Activated naive CD8-positive, alpha-beta T cell treated with anti-CD3 and anti-CD28 coated beads, Interleukin-2, amount 50 U/mL, for 16 hours (primary cell): ENCODE measurements around the gene TRAPPC14.
"Not testable (repeated sequence)": the region's sequence is repeated elsewhere in the genome, so short reads cannot be mapped to it uniquely, and the experiment has no call there.

Source experiments
- DNase-seq: peaks from one replicate; pipeline ENCODE4 v3.0.0-alpha.2; 2020; ENCODE audit warnings: low read depth, low spot score

The TRAPPC14 gene

DNA sequence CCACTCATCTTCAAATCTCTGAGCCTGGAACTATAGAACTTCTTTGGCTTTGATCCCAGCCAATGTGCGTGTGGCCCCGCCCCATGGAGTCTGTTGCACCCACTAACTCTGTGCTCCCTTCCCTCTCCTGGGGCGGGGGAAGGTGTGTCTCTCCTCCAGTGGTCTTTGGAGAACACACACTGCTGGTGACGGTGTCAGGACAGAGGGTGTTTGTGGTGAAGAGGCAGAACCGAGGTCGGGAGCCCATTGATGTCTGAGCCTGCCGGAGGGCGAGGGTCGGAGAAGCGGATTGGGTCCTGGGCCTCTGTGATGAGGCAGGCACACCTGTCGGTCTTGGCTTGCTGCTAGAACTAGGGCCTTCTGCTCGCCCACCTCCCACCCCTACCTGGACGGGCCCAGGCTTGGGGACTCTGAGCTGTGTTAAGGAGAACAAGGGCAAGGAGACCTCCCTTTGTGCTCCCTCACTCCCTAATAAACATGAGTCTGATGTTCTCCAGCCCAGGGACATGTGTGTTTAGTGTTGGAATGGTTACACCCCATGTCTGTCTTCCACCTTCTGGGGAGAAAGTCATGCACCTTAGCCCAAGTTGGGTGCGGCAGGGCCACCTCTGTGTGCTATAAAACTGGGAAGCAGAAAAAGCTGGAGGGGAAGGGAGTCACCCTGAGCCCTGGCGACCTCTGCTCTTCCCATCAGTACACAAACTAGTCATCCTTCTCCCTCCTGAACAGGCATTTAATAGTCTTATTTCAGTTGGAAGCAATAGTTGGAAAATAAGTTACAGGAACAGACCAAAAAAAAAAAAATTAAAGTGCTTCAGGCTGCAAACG is 4.6 kb downstream of the TRAPPC14 start:
- no peak for DNase-seq

DNA sequence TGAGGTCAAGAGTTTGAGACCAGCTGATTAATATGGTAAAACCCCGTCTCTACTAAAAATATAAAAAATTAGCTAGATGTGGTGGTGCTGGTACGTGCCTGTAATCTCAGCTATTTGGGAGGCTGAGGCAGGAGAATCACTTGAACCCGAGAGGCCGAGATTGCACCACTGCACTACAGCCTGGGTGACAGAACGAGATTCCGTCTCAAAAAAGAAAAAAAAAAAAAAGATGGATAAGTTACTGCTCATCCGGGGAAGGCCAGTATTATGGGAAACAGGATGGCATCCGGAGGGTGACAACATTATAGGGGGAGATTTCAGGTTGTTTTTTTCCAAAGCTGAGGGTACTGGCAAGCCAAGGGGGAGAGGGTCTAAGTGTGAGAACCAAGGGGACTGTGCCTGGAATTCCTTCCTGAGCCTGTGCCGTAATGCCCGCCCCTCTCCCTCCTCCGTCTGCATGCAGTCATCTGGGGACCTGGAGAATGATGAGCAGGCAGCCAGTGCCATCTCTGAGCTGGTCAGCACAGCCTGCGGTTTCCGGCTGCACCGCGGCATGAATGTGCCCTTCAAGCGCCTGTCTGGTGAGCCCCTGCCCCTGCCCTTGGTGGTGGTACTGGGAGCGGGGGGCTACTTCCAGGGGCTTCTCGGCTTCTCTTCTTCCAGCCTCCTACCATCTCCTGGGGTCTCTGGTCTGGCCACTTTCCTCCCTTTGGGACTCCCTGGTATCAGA is 5.4 kb downstream of the TRAPPC14 start:
- DNase-seq, result no peak

DNA sequence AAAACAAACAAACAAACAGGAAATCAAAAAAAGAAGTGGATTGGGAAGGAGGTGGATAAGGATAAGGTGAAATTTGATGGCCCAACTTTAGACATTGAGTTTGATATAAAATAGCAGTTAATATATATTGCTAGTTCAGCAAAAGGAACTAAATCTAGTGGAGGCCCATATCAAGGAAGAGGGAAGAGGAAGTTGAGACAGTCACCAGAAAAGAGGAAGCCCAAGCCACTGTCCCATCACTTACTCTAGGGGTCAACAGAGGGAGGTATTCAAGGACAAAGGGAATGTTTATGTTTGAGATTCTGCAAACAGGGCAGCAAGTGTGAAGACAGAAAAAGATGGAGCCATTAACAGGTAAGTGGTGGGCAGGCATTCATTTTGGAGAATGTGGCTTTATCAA is 6.1 kb downstream of the TRAPPC14 start:
- no peak for DNase-seq

DNA sequence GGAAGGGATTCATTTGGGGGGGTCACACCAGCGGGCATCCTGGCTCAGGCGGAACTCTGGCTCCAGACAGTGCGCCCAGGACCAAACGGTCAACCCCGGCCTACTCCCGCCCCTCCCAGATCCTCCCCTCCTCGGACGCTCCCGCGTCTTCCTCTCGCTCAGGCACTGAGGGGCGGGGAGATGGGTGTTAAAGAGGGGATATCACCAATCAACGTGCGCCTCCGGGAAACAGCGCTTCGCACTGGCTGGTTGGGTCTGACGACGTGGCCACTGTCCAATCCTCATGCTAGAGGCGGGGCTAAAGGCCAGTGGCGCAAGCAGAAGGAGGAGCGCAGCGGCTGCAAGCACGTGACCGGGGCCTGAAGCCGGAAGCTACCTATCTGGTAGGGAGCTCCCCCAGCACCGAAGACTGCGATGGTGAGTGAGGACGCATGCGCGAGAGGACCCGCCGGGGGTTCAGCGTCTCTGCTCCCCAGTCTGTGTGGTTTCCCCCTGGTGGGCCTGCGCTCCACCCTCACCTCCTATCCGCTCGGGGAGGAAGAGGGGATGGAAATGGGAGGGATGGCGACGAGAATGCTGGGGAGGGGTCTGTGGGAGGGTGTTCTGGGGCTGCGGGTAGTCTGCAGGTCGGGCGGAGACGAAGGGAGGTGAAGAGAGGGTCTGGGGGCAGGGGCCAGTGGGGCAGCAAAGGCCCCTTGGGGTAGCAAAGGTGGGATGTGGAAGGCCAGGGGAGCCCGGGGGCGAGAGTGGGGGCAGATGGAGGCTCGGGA is 9.8 kb downstream of the TRAPPC14 start, which contains the start of gene LAMTOR4:
TSS of gene LAMTOR4 (plus strand) at position 360 of the 770 bp plus-strand sequence. CDS start at position 415, 55 bp downstream.
- DNase-seq, result peak; percentile 96

DNA sequence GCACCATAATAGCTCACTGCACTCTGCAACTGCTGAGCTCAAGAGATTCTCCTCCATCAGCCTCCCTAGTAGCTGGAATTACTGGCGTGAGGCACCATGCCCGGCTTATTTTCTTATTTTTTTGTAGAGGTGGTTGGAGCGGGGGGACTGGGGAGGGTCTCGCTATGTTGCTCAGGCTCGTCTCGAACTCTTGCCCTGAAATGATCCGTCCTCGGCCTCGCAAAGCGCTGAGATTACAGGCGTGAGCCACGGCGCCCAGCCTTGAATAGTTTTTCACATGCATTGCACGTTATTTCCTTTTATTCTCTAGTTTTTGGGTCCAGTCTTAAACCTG is 10.3 kb downstream of the TRAPPC14 start:
- no peak for DNase-seq

GRCh38 chr7:100147278-100147677 is 11.2 kb downstream of the TRAPPC14 start:
- no peak for DNase-seq

DNA sequence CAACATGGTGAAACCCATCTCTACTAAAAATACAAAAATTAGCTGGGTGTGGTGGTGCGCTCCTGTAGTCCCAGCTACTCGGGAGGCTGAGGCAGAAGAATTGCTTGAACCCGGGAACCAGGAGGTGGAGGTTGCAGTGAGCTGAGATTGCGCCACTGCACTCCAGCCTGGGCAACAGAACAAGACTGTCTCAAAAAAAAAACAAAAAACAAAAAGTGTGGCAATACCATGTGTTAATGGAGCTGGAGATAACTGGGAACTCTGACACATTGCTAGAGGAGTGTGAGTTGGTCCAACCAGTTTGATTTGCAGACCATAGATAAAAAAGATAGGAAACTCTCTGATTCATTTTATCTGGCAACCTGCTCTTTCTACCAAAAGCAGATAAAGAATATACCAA is 12.2 kb downstream of the TRAPPC14 start:
- DNase-seq, result not testable (repeated sequence)

- DNase-seq, result no peak
Measured at GRCh38 chr7:100142461-100142860, 16.1 kb downstream of the TRAPPC14 start.

GRCh38 chr7:100141555-100141949 is 17.0 kb downstream of the TRAPPC14 start:
- DNase-seq, result no peak

DNA sequence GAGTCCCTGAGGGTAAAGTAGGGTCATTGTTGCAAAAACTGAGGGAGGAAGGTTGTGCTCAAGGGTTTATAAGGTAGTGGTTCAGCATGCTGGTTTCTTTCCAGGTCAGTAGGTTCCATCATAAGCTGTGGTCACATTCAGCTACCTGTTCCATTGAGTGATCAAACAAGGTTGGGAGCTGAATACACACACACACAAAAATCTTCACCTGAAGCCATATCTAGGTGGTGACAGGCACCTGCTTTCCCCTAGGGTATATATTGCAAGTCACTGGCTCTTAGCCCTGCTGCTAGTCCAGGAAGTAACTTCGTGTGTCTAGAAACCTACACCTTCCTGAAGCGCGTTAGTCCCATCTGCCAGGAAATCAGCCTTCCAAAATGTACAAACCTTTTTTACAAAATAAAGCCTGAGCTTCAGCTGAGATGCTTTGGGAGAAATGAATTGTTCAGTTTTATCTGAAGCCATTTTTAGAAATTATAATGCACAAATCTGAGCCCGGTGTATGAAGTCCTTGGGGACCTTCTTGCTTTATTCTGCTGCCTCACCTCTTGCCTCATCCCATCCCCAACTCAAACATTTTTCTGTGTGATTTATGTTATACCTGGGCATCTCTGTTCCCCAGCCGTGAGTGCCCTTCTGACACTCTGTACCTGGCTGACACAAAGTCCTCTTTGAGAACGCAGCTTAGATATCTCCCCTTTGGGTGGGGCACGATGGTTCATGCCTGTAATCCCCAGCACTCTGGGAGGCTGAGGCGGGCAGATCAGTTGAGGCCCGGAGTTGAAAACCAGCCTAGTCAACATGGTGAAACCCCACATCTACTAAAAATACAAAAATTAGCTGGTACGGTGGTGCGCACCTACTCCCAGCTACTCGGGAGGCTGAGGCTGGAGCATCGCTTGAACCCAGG is 20.4 kb downstream of the TRAPPC14 start:
- no peak for DNase-seq

GRCh38 chr7:100132697-100133151 is 25.8 kb downstream of the TRAPPC14 start:
- peak; percentile 40 for DNase-seq

- DNase-seq, result no peak
Measured at GRCh38 chr7:100132126-100132525, 26.4 kb downstream of the TRAPPC14 start.

DNA sequence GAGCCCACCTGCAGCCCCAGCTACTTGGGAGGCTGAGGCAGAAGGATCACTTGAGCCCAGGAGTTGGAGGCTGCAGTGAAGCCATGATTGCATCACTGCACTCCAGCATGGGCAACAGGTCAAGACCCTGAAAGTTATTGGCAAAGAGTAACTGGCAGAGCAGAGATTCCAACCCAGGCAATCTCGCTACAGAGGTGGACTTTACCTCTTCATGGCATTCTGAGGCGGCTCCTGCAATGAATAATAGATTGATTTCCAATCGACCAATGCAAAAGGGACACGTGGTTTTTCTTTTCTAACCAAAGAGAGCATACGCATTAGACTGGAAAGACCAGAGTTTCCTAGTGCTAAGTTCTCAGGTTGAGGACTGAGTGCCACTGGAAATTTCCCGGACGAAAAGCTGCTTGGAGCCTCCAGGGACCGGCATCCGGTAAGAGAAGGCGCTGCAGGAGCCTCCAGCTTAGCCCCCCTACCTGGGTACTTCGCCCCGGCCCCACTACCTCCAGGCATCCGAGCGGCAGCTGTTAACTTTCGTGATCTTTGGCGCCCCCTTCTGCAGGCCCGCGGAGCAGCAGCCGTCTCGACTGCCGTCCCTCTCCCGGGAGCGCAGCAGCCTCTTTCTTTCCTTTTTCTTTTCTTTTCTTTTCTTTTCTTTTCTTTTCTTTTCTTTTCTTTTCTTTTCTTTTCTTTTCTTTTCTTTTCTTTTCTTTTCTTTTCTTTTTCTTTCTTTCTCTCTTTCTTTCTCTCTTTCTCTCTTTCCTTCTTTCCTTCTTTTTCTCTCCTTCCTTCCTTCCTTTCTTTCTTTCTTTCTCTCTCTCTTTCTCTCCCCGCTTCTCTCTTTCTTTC is 27.7 kb downstream of the TRAPPC14 start:
- peak; percentile 66 for DNase-seq

- DNase-seq, result not testable (repeated sequence)
Measured at GRCh38 chr7:100130220-100130607, 28.3 kb downstream of the TRAPPC14 start.

- DNase-seq, result no peak
Measured at GRCh38 chr7:100128637-100128963, 29.9 kb downstream of the TRAPPC14 start.

DNA sequence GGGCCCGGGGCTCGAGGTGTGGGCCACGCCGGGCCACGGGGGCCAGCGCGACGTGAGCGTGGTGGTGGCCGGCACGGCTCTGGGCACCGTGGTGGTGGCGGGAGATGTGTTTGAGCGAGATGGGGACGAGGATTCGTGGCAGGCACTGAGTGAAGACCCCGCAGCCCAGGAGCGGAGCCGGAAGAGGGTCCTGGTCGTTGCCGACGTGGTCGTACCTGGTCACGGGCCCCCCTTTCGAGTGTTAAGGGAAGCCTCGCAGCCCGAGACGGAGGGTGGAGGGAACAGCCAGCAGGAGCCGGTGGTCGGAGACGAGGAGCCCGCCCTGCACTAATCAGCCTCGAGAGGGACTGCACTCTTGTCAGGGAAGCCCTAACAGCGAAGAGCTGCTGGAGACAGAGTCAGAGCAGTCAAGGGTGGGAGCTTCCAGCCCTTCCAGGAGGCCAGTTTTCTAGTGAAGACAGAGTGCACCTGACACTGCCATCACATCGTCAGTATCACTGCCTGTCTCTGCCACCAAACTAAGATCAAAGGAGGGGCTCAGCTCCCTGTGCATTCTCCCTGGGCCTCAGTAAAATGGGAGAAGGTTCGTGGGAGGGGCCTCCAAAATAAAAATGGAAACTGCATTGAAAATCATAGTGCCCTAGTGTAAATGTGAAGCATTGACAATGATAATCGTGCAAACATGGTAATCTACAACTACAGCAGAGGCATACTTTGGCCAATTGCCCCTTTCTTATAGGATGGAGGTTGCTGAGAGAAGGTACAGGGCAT is 30.5 kb downstream of the TRAPPC14 start:
- DNase-seq, result no peak

DNA sequence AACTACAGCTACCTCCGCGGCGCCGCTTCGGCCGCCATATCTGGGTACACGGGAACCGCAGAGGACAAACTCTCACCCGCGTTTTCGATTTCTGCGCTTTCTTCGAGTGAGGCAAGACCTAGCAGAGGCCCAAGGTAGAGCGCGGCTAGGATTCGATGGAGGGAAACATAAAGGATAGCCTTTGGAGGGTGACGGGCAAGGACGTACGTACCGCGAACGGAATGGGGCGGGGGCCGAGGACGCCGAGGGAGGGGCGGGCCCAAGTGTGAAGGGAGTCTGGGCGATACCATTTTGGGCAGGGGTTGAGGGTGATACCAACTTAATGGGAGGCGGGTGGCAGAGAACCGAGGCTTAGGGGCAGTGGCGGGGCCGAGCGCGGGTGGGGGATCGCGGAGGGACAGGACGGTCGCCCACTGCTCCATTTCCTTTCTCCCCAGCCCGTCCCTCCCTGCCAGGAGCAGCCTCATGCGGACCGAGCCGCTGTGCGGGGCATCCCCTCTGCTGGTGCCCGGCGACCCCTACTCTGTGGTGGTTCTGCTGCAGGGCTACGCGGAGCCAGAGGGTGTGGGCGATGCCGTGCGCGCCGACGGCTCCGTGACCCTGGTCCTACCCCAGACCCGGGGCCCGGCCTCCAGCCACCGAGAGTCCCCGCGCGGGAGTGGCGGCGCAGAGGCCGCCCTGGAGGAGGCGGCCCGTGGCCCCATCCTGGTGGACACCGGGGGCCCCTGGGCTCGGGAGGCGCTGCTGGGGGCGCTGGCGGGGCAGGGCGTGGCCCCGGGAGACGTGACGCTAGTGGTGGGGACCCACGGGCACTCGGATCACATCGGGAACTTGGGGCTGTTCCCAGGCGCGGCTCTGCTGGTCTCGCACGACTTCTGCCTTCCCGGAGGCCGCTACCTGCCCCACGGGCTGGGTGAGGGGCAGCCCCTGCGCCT is 31.3 kb downstream of the TRAPPC14 start, which contains the start of gene MBLAC1:
TSS of gene MBLAC1 (plus strand) at position 37 of the 935 bp plus-strand sequence. CDS start at position 466, 429 bp downstream.
- peak; percentile 82 for DNase-seq

GRCh38 chr7:100126239-100126930 is 32.1 kb downstream of the TRAPPC14 start:
- DNase-seq, result no peak
